ENCODE results near the gene PPP1R13B.
"Not testable (repeated sequence)": the region's sequence is repeated elsewhere in the genome, so short reads cannot be mapped to it uniquely, and the experiment has no call there.

Gene PPP1R13B

GRCh38 chr14:103858063-103858781 is 10.8 kb upstream of the PPP1R13B start:
- no peak for DNase-seq (ENCODE audit: low read depth, low spot score)

- DNase-seq (ENCODE audit: low read depth, low spot score), result no peak
These were observed 9.9 kb upstream of the PPP1R13B start for GRCh38 chr14:103857256-103857655.

GRCh38 chr14:103856607-103857006 is 9.2 kb upstream of the PPP1R13B start:
- DNase-seq (ENCODE audit: low read depth, low spot score), result no peak

- DNase-seq (ENCODE audit: low read depth, low spot score), result no peak
These were observed 8.7 kb upstream of the PPP1R13B start for GRCh38 chr14:103856105-103856504.

DNA sequence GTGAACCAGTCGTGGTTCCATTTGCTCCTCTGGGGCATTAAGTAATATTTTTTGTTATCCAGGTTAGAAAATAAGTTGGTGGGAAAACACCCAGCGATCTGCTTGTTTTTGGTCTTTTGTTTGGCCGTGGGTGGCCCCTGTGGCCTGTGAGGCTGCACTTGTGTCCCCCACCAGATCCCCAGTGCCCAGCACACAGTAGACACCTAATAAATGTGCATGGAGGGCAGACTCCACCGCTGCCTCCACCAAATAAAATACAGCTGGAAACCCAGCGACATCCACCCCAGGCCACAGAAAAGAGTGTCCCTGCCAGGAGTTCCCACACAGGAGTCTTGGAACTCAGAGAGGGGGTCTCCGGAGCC is 8.3 kb upstream of the PPP1R13B start:
- DNase-seq (ENCODE audit: low read depth, low spot score), result no peak

GRCh38 chr14:103854822-103855733 is 7.7 kb upstream of the PPP1R13B start:
- no peak for DNase-seq (ENCODE audit: low read depth, low spot score)

GRCh38 chr14:103854017-103854808 is 6.8 kb upstream of the PPP1R13B start:
- no peak for DNase-seq (ENCODE audit: low read depth, low spot score)

GRCh38 chr14:103849151-103849886 is 1.9 kb upstream of the PPP1R13B start:
- DNase-seq (ENCODE audit: low read depth, low spot score), result no peak

DNA sequence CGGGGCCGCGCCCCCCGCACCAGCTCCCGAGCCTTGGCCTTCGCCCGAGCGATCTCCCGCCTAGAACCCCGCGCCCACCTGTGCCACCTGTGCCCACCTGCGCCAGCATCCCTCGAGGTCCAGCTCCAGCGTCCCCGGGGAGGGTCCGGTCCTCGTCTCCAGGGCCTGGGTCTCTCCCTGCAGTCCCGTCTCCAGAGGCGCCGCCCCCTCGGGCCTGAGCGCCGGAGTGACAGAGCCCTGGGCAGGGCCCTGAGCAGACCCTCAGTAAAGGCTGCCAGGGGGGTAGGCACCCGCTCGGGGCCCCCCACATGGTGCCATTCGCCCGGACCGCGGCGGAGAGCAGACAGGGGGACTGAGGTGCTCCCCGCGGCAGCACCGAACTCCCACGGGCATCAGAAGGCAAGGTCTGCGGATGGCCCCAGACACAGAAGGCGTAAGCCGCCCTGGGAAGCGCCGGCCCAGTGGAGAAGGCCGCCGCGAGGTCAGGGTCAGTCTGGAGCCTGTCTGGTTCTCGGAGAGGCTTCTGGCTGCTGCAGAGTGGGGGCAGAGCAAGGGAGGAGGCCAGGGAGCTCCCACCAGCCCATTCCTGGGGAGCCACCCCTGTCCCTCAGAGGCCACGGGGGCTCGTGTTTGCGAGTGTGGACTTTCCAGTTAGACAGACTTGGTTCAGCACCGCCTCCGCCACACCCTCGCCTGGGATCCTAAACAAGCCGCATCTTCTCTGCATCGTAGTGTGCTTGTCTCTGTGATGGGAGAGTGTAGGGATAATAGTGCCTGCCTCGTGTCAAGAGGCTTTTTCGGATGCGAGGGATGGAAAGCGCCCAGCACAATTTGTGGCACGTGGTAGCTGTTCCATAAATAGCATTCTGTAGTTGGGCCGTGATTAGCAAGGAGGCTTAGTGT is 1.1 kb upstream of the PPP1R13B start:
- DNase-seq (ENCODE audit: low read depth, low spot score), result no peak

GRCh38 chr14:103846543-103847450 is 578 bp downstream of the PPP1R13B start:
- DNase-seq (ENCODE audit: low read depth, low spot score), result no peak

DNA sequence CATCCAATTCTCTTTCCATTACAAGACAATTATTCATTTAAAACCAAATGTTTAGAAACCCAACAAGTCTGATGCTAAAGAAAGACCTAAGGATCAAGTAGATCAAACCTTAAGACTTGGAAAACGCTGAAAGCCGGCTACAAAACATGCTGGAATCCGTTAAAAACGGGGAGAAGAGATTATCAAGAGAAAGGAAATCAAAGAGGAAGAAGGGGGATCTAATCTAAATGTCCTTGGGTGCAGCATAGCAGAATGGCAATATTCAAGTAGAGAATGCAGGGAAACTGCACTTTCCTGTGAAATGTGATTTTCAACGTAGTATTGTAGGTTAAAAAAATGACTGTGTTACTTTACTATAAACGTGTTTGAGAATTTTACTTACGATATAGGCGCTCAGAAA is 1.3 kb downstream of the PPP1R13B start:
- no peak for DNase-seq (ENCODE audit: low read depth, low spot score)

- DNase-seq (ENCODE audit: low read depth, low spot score), result no peak
These were observed 2.0 kb downstream of the PPP1R13B start for GRCh38 chr14:103845327-103845726.

- not testable (repeated sequence) for DNase-seq (ENCODE audit: low read depth, low spot score)
These were observed 6.1 kb downstream of the PPP1R13B start for GRCh38 chr14:103841265-103841664.

DNA sequence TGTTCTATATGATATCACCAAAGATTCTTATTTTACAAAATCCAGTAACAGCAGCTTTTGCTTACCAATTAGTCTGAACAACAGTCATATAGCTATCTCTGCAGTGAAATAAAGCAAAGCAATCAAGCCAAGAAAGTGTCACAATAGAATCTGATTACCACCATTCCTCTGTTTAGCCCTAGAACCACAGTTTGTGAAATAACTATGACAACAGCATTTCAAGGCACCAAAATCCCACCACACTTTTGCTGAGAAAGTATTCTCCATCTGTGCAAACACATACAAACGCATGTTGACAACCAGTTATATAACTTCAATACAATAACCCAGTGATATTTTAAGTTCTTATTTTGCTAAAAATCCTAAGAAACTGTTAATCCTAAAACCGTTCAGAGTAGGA is 7.4 kb downstream of the PPP1R13B start:
- no peak for DNase-seq (ENCODE audit: low read depth, low spot score)

DNA sequence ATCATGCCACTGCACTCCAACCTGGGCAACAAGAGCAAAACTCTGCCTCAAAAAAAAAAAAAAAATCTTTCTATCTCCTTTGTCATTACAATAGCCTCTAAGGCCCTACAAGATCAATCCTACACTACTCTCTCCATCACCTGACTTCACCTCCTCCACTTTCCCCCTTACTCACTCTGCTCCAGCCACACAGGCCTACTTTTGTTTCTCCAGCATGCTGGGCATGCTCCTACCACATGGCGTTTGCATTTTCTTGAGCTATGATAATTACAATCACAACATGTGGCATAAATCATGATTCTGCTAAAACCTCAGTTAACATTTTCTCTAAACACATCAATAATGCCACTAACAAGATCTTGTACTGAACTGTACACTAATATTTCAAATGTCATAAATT is 7.8 kb downstream of the PPP1R13B start:
- no peak for DNase-seq (ENCODE audit: low read depth, low spot score)

DNA sequence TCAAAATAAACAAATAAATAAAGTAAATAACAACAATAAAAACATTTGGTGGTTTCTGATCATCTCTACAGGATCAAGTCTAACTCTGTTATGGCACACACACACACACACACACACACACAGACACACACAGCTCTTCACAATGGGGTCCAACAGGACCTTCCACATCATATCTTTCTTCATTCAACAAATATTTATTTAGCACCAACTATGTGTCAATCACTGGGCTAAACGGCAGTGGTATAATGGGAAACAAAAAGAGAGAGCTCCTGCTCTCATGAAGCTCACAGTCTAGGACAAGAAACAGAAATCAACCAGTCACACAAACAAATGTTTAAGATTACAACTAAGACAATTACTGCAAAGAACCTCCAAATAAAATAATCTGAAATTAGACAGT is 9.3 kb downstream of the PPP1R13B start:
- no peak for DNase-seq (ENCODE audit: low read depth, low spot score)

GRCh38 chr14:103836976-103837725 is 10.2 kb downstream of the PPP1R13B start:
- no peak for DNase-seq (ENCODE audit: low read depth, low spot score)

- DNase-seq (ENCODE audit: low read depth, low spot score), result no peak
These were observed 12.4 kb downstream of the PPP1R13B start for GRCh38 chr14:103834956-103835355.

GRCh38 chr14:103833711-103834110 is 13.7 kb downstream of the PPP1R13B start:
- DNase-seq (ENCODE audit: low read depth, low spot score), result no peak
